GM23248 (cell line): ENCODE measurements around the gene GALNS.

Experiments used
- EZH2 ChIP-seq: fragments of 200-600 bp; sonication (generic); IDR thresholded peaks from 2 replicates; pipeline ENCODE4 v1.6.1; 2018; ENCODE audit warnings: antibody characterized with exemption, mild to moderate bottlenecking; ENCODE audit not compliant: insufficient read depth, poor library complexity, severe bottlenecking
- EZH2phosphoT487 ChIP-seq: fragments of 200-600 bp; sonication (generic); IDR thresholded peaks from 2 replicates; pipeline ENCODE4 v1.6.1; 2018; ENCODE audit warnings: antibody characterized with exemption, moderate library complexity, mild to moderate bottlenecking, low read depth; ENCODE audit not compliant: insufficient read depth

DNA sequence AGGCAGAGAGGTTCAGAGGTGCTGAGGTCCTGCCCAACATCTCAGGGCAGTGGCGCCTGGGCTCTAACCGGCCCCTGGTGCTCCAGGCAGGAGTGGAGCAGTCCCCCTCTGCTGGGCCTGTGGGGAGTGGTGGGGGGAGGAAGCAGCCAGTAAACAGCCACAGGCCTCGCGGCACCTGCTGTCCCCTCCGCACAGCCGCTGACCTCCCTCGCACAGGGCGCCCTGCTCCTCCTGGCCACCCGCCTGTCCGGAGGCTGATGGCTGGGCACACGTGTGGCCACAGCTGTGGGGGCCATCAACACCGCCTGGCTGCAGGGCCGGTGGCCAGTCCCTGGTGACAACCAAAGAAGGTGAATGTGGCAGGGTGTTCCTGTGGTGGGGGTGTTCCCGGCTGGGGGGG lies 46.5 kb upstream of the GALNS start:
- no peak for TF ChIP-seq EZH2phosphoT487
- TF ChIP-seq EZH2, result no peak
